A172 (cell line): Measurements from ENCODE around the gene EPHA6. TPM values are rescaled to one million over a fixed set of nuclear protein-coding genes. Genes with fewer than 3 reads are reported as not detected.
"Not testable (repeated sequence)": the region's sequence is repeated elsewhere in the genome, so short reads cannot be mapped to it uniquely, and the experiment has no call there.

ENCODE experiments used
- DNase-seq: peaks from one replicate; pipeline ENCODE4 v3.0.0-alpha.2; 2015; ENCODE audit warnings: low spot score
- total RNA-seq: library from RNA; depleted of rRNA; stranded (reverse); fragments of >200 nt; shearing (Covaris generic); gene quantifications from 2 replicates; pipeline ENCODE4 v1.2.3, GENCODE V29; 2014

Gene EPHA6
- total RNA-seq, 1 experiment from 2014 or later: not detected

DNA sequence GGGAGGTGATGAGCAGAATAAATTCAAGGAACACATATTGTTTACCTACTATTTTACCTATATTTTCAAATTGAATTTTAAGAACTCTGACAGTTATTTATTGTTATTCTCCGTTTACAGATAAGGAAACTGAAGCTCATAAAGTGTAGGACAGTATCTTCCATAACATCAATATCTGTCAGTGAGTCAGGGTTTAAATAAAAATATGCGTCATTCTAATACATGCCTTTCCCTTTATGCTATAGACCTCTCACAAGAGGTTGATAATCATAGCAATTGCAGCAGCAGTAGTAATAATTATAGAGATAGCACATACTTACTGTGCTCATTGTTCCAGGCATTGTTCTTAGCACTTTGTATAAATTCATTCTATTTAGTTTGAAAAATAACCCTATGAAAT is 101.1 kb downstream of the EPHA6 start:
- DNase-seq: no peak

DNA sequence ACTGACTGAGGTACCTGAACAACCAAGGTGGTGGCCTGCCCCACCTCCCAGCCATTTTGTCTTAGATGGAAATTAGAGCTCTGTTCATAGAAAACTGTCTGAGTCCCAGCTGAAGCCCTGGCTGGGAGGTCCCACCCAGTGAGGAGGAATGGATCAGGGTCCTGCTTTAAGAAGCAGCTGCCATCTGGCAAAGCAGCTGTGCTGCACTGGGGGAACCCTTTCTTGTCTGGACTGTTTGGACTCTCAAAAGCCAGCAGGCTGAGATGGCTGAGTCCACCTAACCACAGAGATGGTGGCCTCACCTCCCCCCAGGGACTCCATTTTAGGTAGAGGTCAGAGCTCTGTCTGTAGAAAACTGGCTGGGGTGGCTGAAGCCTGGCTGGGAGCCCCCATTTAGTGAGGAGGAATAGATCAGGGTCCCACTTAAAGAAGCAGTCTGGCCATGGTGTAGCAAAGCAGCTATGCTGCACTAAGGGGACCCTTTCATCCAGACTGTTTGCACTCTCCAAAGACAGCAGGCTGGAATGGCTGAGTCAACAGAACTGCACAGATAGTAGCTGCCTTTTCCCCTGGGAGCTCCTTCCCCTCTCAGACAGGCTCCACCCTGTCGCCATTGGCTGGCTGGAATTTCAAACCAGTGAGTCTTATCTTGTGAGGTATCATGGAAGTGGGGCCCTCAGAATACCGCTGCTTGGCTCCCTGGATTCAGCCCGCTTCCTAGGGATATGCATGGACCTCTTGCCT is 116.9 kb downstream of the EPHA6 start:
- no peak for DNase-seq

DNA sequence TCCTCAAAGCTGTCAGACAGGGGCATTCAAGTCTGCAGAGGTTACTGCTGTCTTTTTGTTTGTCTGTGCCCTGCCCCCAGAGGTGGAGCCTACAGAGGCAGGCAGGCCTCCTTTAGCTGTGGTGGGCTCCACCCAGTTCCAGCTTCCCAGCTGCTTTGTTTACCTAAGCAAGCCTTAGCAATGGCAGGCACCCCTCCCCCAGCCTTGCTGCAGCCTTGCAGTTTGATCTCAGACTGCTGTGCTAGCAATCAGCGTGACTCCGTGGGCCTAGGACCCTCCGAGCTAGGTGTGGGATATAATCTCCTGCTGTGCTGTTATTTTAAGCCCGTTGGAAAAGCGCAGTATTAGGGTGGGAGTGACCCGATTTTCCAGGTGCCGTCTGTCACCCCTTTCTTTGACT is 127.7 kb downstream of the EPHA6 start:
- not testable (repeated sequence) for DNase-seq

DNA sequence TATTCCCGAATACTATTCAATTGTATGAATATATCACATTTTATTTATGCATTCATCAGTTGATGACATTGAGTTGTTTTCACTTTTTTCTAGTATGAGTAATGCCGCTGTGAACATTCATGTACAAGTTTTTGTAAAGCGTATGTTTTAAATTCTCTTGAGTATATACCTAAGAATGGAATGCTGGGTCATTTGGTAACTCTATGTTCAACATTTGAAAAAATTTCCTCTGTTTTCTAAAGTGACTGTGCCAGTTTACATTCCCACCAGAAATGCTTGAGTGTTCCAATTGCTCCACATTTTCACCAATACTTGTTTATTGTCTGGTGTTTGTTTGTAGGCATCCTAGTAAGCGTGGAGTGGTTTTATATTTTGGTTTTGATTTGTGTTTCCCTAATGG is 144.5 kb downstream of the EPHA6 start:
- DNase-seq: no peak

DNA sequence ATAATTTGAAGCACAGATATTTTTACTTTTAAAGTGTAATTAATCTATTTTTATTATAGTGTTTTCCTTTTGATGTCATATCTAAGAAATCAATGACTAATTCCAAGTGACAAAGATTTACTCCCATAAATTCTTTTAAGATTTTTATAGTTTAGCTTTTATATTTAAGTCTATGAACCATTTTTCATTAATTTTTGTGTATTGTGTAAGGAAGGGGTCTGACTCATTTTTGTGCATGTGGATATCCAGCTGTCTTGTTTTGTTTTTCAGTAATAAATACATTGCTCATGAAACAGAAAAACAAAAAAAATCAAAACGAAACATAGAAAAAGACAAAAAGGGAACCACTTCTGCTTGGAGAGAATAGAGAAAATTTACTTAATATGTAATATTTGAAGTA is 145.1 kb downstream of the EPHA6 start:
- DNase-seq: no peak

DNA sequence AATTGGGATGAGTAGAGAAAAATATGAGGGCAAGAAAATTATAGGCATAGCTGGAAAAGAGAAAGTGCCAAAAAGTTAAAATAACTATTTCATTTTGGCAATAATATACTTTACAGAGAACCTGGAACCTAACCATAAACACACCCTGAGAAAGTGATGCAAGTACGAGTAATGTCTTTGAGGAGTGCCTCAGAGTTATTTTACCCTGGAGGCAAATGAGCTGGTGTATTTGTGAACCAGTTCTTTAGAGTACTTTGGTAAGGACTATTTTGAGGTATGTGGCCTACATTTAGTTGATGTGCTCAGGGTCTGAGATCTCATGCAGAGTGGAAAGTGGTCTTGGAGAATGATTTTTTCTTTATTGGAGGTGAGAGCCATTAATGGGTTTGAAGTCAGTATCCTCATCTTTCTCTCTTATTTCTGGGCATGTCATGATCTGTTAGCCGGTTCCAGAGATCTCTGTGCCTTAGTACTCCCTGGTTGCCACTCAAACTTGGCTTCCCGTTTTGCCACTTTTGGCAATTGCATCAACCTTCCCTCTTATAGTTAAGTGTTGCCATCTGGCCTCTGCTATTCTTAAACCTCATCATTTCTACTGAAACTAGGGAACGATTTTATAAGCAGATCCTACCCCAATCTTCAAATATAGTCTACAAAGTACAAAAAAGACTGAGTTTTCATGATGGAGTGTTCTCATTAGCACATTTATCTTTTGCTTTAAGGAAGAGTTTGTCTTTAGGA is 145.7 kb downstream of the EPHA6 start:
- DNase-seq: no peak

DNA sequence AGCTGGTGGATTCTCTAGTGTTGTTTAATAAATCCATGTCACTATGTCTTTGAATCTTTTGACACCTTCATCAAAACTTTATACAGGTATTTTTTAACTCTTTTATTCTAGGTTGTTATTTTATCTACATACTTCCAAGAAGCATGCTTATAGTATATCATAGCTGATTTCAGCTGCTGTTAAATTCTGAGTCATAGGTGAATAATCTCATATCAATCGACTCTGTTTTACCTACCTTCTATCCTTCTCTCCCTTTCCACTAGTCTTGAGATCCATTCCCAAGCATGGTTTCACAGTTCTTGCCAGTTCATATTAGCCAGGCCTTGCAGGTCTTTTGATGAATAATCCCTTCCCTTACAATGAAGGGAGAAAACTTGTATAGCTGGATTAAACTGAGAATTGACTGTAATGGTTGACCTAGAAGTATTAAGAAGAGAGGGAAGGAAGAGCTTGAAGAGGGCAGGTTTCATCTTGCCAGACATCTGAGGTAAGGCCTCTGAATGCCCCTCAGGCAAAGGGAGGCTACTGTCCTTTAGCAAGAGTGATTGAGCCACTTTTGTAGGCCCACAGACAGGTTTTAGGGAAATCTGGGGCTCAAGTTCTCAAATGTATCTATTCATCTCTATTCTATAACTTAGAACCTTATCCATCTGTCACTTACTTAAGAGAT is 146.4 kb downstream of the EPHA6 start:
- DNase-seq: no peak

DNA sequence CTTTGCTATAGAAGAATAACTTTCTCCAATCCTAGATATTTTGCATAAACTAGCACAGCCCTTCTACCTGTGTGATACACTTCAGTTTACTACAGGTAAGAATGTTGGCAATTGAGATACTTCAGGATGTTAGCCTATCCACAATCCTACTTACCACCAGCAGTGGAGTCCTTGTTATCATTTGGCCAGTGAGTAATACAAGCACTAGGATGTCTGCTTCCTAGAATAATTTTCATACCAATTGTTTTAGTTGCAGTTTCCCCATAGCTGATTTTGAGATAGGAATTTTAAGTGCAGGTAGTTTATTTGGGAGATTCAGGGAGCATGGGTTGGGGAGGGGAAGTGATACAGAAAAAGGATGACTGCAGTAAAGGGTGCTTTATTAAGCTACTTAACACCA is 147.2 kb downstream of the EPHA6 start:
- DNase-seq: no peak

DNA sequence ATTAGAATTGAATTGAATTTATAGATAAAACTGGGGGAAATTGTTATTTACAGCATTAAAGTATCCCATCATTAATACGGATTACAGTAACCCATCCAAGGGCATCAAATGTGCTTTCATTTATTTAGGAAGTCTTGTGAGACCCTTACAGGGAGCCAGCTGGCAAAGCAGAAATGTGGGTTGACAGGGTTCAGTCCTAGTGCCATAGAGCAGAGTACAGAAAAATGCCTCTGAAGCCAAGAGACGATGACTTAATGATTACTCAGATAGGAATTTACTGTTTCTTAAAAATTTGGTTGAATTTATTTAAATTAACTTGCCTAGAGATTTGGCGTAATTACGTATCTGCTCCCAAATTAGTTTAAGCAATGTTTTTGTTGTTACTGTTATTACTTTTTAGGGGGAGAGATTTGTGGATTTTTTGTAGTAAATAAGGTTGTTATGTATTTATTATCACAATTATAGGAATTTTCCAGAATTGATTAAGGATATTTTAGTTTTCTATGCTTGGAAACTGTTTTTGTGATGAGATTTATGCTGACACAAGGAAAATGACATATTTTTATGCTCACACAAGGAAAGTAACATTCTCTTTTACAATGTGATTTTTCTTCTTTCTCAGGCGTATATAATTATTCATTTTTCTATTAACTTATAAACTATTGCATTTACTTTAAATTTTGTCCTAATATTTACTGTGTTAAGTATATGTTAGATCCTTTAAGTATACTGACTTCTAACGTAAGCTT is 152.0 kb downstream of the EPHA6 start:
- DNase-seq: no peak

DNA sequence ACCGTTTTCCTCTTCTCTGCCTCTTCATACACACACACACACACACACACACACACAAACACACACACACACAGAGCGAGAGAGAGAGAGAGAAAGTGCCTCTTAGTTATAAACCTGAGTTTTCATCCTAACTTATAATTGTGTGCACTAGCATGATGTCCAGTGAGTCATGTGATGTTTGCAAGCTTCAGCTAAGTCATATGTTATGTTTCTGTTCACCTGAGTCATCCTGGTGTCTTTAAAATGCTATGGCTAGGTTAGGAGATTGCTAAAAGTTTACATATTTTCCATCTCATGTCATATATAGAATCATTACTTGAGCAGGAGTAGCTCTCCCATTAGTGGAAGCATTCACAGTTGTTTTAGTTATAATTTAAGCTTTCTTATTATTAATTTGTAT is 155.8 kb downstream of the EPHA6 start:
- no peak for DNase-seq

DNA sequence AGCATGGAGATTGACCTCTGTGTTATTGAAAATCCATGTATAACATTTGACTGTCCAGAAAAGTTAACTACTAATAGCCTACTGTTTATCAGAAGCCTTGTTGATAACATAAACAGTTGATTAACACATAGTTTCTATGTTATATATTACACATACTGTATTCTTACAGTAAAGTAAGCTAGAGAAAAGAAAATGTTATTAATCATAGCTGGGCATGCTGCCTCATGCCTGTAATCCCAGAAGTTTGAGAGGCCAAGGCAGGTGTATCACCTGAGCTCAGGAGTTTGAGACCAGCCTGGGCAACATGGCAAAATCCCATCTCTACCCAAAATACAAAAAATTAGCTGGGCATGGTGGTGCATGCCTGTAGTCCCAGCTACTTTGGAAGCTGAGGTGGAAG is 163.3 kb downstream of the EPHA6 start:
- no peak for DNase-seq

DNA sequence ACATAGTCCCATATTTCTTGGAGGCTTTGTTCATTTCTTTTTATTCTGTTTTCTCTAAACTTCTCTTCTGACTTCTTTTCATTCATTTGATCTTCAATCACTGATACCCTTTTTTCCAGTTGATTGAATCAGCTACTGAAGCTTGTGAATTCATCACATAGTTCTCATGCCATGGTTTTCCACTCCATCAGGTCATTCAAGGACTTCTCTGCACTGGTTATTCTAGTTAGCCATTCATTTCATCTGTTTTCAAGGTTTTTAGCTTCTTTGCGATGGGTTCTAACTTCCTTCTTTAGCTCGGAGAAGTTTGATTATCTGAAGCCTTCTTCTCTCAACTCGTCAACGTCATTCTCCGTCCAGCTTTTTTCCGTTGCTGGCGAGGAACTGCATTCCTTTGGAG is 169.3 kb downstream of the EPHA6 start:
- DNase-seq: not testable (repeated sequence)

DNA sequence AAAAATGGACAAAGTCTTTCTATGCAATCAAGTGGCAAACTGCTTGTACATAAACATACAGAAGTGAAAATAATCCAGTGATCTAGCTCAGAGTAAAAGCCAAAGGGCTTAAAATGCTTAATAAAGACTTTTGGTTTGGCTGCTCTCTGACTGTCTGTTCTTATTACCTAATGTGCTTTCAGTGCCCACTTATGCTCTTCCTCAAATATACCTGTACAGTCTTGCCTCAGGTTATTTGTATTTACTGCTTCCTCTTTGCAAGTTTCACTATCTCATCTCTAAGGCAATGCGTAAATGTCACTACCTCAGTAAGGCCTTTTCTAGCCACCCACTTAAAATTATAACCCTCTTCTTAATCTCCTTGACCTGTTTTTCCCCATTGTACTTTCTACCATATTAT is 171.8 kb downstream of the EPHA6 start:
- no peak for DNase-seq

DNA sequence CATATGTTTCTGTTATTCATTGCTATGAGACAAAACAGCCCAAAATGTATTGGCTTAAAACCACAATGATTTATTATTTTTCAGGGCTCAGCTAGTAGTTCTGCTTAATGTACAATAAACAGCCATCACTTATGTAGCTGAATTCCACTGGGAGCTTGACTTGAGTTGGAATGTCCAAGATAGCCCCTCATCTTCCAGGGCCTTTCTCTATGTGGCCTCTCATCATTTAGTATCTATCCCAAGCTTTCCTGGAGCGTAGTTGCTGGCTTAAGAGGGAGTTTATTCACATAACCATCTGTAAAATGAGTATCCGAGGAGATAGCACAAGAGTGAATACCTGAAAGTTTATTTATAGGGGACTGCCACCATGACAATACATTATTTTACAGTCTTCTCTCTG is 176.8 kb downstream of the EPHA6 start:
- no peak for DNase-seq

DNA sequence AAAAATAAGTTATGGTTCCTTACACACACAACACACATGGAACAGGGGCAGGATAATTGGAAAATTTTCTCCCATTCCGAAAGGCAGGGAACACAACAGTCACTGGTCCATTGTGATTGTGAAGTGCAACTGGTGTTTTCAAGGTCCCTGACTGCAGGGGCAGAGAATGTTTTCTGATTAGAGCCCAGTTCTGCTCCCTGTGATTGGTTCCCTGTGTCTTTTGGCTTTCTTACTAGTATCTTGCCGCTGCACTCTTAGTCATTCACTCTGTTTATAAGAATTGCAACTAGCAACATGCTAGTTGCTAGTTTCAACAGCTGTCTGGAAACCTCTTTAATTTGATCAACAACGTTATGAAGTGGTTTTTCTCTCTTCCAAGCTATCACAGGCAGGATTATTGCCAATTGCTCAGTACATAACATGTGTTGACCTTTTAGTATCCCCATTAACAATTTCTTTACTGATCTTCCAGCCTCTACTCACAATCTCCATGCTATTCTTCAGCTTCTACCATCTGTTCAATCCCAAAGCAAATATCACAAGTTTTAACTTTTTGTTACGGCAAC is 177.5 kb downstream of the EPHA6 start:
- no peak for DNase-seq

DNA sequence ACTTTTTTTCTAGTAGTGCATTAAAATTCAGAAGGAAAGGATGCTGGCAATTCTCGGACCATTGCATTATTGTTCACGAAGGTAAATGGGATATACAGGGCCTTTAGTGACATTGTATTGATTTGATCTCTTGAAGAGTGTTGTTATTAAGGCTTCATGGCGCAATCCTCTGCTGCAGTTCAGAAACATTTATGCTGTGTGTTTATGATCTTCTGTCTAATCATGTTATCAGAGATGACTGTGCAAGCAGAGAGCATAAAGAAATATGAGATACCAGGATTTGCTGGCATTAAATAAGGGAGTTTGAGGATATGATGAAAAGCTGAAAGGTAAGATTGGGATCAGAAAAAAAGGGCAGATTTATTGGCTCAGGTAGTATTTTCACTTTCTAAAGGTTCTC is 180.6 kb downstream of the EPHA6 start:
- DNase-seq: no peak

DNA sequence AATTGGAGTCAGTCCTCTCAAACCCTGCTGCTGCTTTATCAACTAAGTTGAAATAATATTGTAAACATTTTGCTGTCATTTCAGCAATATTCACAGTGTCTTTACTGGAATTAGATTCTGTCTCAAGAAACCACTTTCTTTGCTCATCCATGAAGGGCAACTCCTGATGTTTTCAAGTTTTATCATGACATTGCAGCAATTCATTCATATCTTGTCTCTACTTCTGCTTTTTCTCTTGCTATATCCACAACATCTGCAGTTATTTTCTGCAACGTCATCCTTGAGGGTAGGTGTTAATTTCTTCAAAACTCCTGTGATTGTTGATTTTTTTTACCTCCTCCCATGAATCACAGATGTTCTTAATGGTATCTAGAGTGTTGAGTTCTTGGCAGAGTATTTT is 181.6 kb downstream of the EPHA6 start:
- no peak for DNase-seq

DNA sequence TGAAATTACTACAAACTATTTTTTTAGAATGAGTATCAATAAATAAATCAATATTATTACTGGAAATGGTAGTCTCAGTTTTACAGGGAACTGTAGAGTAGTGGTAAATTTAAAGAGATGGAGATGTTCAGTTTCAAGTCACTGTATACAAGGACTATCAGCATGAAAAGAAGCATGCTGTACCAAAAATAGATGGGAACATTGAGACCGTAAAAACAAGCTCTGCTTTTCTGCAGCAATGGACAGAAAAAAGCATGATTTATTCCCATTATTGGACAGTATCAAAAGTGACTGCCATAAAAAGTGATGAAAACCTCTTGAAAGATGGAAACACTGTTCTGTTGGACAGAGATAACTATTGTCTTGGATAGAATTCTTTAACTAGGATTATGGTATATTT is 187.2 kb downstream of the EPHA6 start:
- DNase-seq: no peak

DNA sequence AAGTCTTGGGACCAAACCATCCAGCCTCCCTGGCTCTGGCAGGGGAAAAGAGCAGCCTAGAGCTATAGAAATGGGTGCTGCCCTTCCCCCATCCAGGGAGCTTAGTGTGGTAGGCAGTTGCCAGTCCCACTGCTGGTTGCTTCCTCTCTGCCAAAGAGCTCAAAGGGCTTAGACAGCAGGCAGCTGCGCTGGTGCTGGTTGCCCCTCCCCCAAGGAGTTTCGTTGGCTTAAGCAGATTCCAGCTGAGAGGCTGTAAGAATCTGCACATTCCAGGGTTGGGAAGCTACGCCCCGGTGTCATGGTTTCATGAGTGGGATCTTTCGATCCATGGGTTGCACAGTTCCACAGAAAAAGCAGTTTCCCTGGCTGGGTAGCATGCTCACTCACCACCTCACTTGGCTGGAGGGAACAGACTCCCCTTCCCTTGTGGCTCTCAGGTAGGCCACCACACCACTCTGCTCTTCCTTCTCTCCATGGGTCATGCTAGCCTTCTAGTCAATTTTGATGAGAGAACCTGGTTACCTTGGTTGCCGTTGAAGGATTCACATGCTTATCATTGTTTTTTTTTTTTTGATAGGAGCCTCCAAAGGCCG is 195.1 kb downstream of the EPHA6 start:
- DNase-seq: no peak

DNA sequence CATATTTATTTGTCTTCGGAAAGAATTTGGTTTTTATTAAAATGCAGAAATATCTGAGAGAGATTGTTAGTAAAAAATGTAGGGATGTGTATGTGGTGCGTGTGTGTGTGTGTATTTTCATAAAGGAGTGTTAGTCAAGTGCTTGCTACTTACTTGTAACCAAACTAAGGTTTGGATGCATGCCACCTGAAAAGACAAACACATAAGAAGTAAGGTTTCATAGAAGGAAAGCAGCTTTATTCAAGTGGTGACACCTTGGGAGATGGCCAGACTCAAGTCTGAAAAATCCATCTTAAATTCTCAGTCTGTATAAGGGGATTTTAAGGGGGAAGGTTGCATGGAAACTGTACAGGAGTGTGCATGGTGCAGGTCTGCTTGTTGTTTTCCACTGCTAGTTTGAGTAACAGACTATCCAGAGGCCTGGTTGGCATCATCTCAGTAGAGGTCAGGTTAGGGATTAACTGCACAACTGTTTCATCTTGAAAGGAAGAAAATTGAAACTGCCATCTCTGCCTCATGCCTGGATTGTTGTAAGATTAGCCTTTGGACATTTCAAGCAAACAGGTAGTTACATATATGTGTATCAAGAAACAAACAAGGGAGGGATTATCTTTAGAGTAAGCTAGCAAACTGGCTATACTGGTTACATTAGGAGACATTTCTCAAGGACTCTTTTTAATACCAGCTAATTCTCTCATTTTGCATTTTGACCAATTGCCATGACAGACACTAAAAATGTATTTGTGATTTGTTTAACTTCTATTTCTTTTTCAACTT is 196.7 kb downstream of the EPHA6 start:
- no peak for DNase-seq

DNA sequence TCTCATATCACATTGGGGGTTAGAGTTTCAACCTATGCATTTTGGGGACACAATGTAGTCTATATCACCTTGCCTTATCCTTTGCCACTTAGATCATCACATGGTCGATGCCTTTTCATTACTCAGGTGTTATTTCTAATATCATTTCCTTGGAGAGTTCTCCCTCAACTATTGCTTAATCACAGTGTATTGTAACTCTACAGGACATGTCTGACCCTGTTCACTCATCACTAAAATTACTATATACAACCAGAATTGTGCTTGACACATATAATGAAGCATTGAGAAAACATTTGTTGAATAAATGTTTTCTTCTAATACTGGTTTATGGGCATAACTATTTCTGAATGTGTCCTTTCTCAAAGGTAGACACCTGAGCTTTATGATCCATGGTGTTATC is 207.4 kb downstream of the EPHA6 start:
- no peak for DNase-seq
